ENCODE data around the gene ARMC5. TPM values are rescaled to one million over a fixed set of nuclear protein-coding genes. Genes with fewer than 3 reads are reported as not detected.

The ARMC5 gene
- total RNA-seq, 2 donors from 2014 or later: 4.2 to 13.2 TPM

DNA sequence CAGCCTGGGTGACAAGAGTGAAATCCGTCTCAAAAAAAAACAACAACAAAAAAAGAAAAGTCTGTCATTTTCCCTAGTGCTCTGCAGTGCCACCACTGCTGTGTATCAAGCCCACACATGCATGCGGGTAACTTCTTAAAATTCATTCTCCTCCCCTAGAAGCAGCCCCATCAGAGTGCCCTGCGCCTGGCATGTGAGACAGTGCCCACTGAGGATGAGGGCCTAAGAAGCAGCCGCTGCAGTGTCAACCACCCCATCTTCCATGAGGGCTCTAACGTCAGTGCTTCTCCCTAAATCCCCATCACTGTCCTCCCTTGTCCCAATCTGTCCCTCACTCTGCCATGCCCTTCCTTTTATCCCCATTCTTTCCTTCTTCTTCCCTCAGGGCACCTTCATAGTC is 41.4 kb upstream of the ARMC5 start:
- Histone ChIP-seq H3K4me3 (no peak overlapping the region), H3K27ac (no peak overlapping the region), H3K27me3 (peaks cover 0 to 4% of the 10 kb centered on the region in 2 donors), H3K9me3 (no peaks in the 10 kb centered on the region), H3K4me1 (no peaks in the 10 kb centered on the region), H3K36me3 (replicated peaks in 1 of 2; ENCODE audit: insufficient read depth in 1 of 2, low read depth in 2 of 2) (no peaks in the 10 kb centered on the region)
- no peak for DNase-seq
- no peak for ATAC-seq
- no peak for TF ChIP-seq POLR2A (IDR thresholded peaks at IDR 0.05)
- TF ChIP-seq, protein P1, sequence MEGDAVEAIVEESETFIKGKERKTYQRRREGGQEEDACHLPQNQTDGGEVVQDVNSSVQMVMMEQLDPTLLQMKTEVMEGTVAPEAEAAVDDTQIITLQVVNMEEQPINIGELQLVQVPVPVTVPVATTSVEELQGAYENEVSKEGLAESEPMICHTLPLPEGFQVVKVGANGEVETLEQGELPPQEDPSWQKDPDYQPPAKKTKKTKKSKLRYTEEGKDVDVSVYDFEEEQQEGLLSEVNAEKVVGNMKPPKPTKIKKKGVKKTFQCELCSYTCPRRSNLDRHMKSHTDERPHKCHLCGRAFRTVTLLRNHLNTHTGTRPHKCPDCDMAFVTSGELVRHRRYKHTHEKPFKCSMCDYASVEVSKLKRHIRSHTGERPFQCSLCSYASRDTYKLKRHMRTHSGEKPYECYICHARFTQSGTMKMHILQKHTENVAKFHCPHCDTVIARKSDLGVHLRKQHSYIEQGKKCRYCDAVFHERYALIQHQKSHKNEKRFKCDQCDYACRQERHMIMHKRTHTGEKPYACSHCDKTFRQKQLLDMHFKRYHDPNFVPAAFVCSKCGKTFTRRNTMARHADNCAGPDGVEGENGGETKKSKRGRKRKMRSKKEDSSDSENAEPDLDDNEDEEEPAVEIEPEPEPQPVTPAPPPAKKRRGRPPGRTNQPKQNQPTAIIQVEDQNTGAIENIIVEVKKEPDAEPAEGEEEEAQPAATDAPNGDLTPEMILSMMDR (IDR thresholded peaks at IDR 0.05): no peak
- intact Hi-C loops (cut with DNase I): no loop called here
- 84 to 92% methylated on average over 5 of the region's 5 CpGs for WGBS, 2 donors

DNA sequence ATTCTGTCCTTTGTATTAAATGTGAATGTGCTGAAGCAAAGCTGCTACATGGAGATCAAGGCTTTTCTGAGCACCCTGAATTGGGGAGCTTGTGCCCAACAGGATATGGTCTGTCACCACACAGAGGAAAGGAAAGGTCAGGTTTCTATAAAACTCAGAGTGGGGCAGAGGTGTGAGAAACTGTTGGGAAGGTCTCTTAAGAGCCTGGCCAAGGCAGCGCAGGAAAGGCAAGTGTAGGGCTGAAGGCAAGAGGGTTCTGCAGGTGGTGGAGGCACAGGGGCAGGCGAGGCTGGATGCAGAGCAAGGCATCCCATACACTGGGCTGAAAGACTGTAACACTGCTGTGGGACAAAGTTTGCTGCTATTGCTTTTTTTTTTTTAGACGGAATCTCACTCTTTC is 39.3 kb upstream of the ARMC5 start:
- WGBS, 2 donors: 63 to 74% methylated on average over 3 of the region's 3 CpGs
- intact Hi-C loops (cut with DNase I): no loop called here
- TF ChIP-seq, protein P1 (IDR thresholded peaks at IDR 0.05): no peak
- Histone ChIP-seq H3K27ac (no peak overlapping the region), H3K9me3 (no peaks in the 10 kb centered on the region), H3K36me3 (replicated peaks in 1 of 2; ENCODE audit: insufficient read depth in 1 of 2, low read depth in 2 of 2) (no peaks in the 10 kb centered on the region), H3K4me1 (no peaks in the 10 kb centered on the region), H3K4me3 (no peak overlapping the region), H3K27me3 (peaks cover 0 to 4% of the 10 kb centered on the region in 2 donors)
- DNase-seq: no peak
- ATAC-seq: no peak

DNA sequence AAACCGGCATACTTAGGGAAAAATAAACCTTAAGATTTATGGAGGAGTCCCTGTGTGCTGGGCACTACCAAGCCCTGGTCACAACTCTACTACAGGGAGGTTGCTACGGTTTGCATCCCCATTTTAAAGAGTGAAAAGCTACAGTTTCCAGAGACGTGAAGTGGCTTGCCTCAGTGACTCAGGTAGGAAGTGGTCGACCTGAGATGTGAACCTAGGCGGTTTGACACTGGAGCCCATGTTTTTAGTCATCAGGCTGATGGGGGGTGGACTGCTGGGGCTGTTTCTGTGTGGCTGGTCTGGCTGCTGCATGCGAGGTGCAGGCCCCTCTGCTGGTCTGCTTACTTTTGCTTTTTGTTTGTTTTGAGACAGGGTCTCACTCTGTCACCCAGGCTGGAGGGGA is 37.7 kb upstream of the ARMC5 start:
- 44 to 51% methylated on average over 5 to 6 of the region's 6 CpGs for WGBS, 2 donors
- Histone ChIP-seq H3K36me3 (replicated peaks in 1 of 2; ENCODE audit: insufficient read depth in 1 of 2, low read depth in 2 of 2) (no peaks in the 10 kb centered on the region), H3K27ac (no peak overlapping the region)

DNA sequence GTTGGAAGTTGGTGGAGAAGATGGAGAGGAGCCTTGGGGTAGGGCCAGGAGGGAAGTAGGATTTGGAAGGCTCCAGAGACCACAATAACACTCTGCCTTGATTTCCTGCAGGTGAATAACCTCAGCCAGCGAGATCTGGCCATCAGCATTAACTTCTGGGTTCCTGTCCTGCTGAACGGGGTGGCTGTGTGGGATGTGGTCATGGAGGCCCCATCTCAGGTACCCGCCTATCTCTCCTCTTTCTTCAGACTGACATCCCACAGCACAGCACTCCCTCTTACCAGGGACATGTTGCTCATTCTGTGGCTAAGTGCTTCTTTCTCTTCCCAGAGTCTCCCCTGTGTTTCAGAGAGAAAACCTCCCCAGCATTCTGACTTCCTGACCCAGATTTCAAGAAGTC is 36.1 kb upstream of the ARMC5 start:
- TF ChIP-seq, protein P1 (IDR thresholded peaks at IDR 0.05): no peak
- no peak for TF ChIP-seq POLR2A (IDR thresholded peaks at IDR 0.05)
- 37 to 60% methylated on average over 3 of the region's 3 CpGs for WGBS, 2 donors
- intact Hi-C loops (cut with DNase I): no loop called here
- ATAC-seq: no peak
- Histone ChIP-seq H3K4me3 (no peak overlapping the region), H3K4me1 (peaks cover 5% of the 10 kb centered on the region), H3K9me3 (no peaks in the 10 kb centered on the region), H3K27ac (no peak overlapping the region), H3K36me3 (replicated peaks in 1 of 2; ENCODE audit: insufficient read depth in 1 of 2, low read depth in 2 of 2) (no peaks in the 10 kb centered on the region), H3K27me3 (peaks cover 0 to 4% of the 10 kb centered on the region in 2 donors)
- no peak for DNase-seq

More for the DNA sequence above, 37.7 kb upstream of the ARMC5 start:
- ATAC-seq (no peak), DNase-seq (no peak)
- peaks cover 0 to 4% of the 10 kb centered on the region in 2 donors for H3K27me3 ChIP-seq
- intact Hi-C loops (cut with DNase I): no loop called here
- no peaks in the 10 kb centered on the region for H3K4me1 ChIP-seq
- H3K4me3 ChIP-seq: no peak overlapping the region
- TF ChIP-seq, protein P1 (IDR thresholded peaks at IDR 0.05): no peak
- TF ChIP-seq POLR2A (IDR thresholded peaks at IDR 0.05): no peak
- H3K9me3 ChIP-seq: no peaks in the 10 kb centered on the region

DNA sequence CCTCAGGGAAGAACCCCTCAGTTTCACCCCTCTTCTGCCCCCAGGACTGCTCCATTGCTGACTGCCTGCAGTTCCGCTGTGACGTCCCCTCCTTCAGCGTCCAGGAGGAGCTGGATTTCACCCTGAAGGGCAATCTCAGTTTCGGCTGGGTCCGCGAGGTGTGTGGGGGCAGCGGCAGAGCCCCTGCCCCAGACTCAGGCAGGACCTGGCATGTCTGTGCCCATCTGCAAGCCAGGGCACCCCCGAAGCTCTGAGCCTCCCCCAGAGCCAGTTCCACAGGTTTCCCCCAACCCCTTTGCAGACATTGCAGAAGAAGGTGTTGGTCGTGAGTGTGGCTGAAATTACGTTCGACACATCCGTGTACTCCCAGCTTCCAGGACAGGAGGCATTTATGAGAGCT is 35.5 kb upstream of the ARMC5 start:
- Histone ChIP-seq H3K4me3 (no peak overlapping the region), H3K9me3 (no peaks in the 10 kb centered on the region), H3K4me1 (peaks cover 5% of the 10 kb centered on the region), H3K36me3 (replicated peaks in 1 of 2; ENCODE audit: insufficient read depth in 1 of 2, low read depth in 2 of 2) (no peaks in the 10 kb centered on the region), H3K27ac (no peak overlapping the region), H3K27me3 (peaks cover 0 to 4% of the 10 kb centered on the region in 2 donors)
- ATAC-seq: no peak
- WGBS, 2 donors: 64 to 65% methylated on average over 7 to 12 of the region's 12 CpGs
- no peak for DNase-seq
- intact Hi-C loops (cut with DNase I): no loop called here
- TF ChIP-seq, protein P1 (IDR thresholded peaks at IDR 0.05): no peak
- no peak for TF ChIP-seq POLR2A (IDR thresholded peaks at IDR 0.05)

Measured in body of pancreas (tissue), 4 donors.